HL-60/S4 (cell line): Measurements from ENCODE around the gene ZNF385B.

Experiments
- in situ Hi-C: fragments of 300-500 bp; cut with MboI; formaldehyde crosslinking; loops from 2 replicates; pipeline ENCODE4 v1.14.3; 2022; ENCODE audit warnings: low sequenced_read_pairs

ZNF385B gene

DNA sequence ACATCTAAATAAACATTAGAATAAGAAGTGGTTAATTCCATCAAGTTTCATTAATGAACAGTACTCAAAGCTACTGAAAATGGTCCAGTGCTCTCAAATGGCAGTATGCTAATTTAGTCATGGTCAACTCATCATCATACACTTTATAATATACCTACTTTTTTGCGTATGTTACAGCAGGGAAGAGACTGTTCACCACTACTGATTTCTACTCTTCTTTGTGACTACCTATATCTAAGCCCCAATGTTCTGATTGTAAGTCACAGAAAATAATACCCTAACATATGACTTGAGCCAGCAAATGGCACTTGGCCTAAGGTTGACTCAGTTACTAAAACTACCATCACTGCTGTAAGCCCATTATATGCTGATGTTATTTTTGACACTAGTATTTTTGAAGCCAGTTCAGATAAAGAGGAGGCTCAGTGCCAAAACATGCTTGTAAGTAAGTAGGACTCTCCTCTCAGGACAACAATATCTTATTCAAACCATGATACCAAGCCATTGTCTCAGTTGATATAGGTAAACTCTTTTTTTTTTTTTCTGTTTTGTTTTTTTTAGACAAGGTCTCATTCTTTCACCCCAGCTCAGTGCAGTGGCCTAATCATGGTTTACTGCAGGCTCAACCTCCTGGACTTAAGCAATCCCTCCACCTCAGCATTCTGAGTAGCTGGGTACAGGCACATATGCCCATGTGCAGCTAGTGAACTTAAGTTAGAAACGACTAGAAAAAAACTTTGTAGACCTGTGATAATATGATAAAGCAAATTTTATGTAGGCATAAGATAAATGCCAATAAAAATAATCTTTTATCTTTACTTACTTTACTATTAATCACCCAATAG is 266.9 kb downstream of the ZNF385B start:
- in situ Hi-C loops = no loop called here

DNA sequence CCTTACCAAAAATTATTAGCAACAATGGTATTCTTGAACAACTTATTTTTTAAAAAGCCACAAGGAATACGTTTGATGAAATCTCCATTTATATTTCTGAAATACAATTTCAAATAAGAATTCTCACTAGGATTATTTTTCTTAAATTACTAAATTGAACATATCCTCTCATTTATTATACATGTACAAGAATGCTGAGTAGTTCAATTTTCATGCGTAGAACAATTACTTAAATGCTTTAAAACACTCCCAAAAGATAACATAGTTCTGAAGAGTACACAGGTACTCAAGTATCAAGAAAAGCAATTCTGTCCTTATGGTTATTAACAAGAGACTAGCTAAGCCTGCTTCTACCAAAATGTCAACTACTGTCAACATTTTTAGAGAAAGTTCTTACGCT is 268.1 kb downstream of the ZNF385B start:
- in situ Hi-C loops = no loop called here

DNA sequence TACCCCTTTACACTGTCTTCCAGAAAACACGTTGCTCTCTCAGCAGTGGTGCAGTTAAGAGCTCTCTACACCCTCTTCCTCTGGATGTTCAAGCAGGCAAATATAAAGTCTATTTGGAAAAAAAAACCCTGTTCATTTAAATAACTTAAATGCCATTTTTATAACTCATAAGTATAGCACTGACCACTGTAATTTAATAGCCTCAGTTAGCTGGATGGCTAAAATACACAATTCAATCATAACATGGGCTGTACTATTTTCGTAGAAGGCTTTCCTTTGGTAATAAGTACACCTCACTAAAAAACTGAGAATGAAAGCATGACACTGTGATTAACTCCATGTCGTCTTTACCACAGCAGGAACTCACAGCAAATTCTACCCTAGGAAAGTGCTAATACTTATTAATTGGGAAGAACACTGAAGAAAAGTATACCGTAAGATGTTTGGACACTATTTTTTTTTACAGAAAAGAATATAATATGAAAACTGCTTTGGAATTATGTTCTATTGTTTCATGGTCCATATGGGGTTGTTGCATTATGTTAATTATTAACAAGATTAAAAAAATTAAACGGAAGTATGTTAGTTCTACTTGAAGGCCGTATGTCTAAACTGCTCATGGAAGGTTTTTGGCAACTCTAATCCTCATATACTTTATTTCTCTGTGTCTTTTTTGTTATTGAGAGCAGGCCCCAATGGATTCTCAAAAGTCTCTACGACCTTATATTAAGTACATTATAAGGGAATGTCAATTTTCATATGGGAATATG is 269.1 kb downstream of the ZNF385B start:
- in situ Hi-C loops = no loop called here

DNA sequence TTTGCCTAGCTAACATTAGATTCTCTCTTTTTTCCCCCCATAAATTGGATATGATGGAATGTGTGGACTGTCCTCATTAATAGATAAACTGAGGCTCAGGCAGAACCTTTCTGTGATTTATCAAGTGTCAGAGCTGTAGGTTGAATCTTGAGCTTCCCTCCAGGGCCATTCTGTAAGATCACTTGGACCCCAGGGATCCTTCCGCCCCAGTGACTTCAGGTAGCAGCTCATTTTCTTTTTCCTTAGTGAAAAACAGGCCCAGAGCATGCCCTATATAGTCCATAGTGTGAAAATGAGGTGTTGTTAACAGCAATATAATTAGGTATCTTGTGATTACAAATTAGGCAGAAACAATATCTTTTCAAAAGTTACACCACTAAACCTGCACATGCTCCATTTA is 269.7 kb downstream of the ZNF385B start:
- in situ Hi-C loops = no loop called here

DNA sequence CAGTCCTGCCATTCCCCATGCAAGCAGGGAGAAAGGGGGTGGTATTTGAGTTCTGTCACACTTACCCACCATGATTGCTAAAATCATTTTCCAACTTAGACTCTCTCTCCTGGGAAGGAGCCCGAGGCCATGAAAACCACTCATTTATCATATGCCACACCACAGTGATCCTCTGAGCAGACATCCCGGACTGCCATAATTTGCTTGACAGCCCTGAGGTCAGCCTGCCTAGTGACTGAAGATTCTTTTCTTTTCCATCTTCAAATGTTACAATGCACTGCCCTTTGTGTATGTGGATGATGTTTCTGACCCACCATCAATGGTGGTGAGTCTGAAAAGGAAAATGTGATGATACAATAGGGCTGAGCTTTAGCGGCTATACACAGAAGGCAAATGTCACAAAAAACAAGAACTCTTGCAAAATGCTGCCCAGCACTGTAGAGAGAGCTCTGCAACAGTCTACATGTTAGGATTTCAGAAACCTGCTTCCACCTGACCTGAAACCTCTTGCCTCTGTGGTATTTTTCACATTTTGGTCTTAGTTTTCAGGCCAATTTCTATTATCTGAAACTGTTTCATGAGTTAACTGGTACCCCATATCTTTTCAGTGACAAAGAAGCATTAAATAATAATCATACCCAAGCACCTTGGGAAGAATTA is 272.8 kb downstream of the ZNF385B start:
- in situ Hi-C loops = no loop called here

DNA sequence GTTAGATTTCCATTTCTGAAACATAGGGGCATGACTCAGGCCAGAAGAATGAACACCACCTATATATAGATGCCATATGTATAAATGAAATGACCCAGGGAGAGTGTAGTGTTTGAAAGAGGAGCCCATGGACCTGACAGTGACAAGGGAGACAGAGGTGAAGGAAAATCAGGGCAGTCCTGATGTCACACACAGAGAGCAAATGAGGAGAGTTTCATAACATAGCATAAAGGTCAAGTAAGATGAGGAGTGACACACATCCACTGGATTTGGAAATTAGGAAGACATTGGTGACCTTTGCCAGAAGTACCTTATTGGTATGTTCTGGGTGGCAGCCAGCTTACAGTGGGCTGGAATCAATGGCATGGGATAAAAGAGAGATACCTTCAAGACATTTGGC is 276.7 kb downstream of the ZNF385B start:
- in situ Hi-C loops = no loop called here

DNA sequence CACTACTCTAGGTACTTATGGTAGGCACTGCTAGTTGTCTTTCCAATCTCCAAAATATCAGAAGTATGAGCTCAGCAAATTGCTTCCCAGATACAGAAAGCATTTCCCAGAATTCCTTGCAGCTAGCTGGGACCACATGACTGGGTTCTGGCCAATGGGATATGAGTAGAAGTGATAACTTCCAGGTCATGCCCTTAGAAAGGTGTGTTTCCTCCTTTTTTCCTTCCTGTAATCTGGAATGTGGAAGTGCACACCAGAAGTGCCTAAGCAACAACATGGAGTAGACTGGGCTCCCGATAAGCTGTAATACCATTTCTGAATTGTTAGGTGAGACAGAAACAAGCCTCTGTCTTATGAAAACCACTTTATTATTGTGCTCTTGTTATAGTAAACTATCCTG is 279.8 kb downstream of the ZNF385B start:
- in situ Hi-C loops = no loop called here

DNA sequence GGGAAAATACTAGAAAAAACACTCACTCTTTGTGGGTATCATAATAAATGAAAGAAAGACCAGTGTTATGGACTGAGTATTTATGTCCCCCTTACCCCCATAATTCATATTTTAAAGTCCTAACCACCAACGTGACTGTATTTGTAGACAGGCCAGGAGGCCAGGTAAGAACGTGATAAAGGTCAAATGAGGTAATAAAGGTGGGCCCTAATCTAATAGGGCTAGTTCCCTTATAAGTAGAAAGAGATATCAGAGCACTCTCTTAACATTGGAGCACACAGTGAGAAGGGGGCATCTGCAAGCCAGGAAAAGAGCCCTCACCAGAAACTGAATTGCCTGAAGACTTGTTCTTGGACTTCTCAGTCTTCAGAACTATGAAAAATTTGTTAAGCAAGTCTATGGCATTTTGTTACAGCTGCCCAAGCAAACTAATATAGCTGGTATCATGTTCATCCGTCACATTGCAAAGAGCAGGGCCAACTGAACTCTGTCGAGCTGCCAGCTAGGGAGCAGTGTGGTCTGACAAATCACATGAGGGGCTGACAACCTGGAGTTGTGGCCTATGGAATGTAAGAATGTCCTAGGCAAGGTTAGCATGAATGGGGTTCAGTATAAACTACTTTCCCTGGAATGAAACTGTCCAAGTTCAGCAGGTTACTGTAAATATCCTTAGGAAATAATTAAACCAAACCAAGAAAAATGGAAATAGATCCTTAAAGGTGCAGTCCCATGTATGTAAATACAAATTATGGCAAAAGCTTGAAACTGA is 280.9 kb downstream of the ZNF385B start:
- in situ Hi-C loops = no loop called here

DNA sequence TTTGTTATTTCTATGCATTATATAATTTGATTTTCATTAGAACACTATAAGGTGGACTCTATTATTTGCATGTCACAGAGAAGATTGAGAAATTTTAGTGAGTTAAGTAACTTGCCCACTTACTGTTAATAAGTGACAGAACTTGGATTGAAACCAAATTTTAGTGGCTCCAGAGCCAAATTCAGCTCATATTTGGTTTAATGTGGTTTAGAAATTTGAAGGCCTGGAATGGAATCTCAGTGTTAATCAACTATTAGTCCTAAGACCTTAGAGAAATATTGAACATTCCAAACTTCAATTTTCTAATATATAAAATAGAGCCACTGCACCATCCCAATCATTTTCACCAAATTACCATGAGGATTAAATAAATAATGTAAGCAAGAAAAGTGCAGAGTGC is 281.6 kb downstream of the ZNF385B start:
- in situ Hi-C loops = no loop called here

DNA sequence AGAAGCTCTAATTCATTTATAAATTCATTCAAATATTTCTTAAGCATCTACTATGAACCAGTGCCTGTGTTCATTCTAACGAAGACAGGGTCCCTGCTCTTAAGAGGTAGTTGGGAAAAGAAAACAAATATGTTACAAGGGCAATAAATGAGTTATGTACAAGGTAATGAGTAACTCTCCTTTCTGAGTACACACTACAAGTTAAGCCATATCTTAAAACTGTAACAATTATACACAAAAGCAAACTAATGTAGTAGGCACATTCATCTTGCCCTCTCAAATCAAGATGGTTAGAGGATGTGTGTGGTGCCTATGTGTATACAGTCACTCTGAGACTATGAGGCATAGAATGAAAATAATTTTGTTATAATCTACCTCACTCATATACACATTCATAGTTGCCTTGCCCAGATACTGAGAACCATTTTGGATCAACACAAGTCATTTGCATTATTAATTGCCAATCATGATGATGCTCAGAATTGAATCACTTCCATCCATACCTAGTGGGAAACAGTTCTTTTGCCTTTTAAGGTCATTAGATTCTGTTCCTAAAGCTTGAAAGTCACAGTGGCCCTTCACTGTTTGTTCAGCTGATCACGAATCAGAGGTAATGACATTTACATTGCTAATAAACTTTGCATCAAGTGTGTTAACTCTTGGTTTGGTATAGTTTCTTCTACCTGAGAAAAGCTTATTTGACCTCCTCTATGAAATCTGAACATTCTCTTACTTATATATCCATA is 283.1 kb downstream of the ZNF385B start:
- in situ Hi-C loops = no loop called here

DNA sequence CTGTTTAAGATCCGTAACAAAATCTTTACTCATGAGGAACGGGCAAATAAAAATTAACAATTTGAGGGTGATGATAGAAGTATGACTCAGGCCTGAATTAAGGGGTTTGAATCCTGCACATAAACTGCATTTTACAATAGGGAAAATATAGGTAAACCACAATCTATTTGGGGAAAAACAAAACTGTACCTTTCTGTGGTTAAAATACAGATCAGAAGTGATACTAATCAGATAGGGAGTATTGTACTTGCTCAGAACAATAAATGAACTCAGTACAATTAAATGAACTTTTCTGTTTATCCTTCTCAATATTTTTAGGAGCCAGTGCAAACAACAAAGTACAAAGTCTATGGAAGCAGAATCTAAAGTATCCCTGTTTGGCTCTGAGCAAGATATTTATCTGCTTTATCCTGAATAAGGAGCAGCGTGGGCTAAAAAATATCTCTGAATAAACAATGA is 287.3 kb downstream of the ZNF385B start:
- in situ Hi-C loops = no loop called here

DNA sequence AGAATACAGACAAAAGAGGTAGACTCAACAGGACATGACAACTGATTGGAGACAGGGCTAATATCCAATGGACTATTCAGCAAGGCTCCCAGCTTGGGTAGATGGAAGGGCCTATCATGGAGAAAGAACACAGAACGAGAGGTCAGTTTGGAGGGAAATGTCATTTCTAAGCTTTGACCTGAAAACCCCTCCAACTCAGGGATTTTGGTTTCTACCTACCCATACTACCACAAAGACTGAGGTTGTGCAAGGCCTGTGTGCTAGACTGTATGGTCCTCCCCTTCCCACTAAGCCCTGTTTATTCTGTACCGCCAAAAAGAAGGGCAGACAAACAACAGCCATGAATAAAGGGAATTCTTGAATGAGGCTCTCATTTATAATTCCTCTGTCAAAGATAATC is 288.9 kb downstream of the ZNF385B start:
- in situ Hi-C loops = no loop called here

DNA sequence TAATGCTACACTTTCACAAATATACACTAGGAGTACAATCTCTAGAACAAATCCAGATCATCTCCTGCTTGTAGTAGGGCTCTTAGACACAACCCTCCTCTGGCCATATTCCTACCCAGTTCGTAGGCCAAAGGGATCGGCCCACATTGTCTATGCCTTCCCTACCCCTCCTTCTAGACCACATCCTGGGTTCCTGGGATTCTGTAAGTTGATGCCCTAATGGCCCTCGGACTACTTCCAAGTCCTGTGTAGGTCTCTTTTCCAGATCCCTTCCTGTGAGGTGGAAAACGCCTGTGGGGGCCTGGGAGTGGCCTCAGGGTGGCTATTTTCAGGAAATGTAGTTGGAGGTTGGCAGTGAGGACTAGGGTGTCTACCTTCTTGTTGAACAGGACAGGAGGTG is 289.7 kb downstream of the ZNF385B start:
- in situ Hi-C loops = no loop called here

DNA sequence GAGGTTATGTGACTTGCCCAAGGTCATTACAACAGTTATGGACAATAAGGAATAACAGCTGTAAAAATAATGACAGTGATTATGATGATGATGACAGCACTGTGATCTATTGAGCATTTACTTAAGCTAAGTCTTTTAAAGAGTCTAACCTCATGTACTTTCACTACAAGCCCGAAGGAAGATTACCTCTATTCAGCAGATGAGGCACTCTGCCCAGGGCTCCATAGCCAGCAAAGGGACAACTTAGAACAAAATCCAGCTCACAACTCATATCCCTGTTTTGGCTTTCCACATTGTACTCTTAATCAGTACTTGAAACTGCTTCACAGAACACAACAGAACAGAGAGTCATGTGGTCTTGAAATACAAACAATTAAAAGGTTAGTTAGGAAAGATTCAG is 290.2 kb downstream of the ZNF385B start:
- in situ Hi-C loops = no loop called here

DNA sequence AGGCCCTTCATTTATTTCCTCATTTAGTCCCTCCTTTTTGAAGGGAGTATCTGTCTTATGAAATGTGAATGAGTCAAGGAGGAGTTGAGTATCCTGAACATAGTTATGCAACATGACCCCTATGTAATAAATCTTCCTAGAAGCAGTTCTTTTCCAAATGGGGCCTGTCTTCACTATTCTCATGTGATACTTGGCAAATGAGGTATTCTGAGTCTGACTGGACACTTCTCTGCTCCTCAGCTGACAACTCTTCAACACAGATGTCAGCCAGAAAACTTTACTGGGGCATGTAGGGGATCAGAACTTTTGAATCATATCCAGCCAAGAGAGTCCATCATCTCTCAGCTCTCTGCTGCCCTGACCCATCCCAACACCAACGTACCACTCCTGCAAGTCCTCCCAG is 291.6 kb downstream of the ZNF385B start:
- in situ Hi-C loops = no loop called here

DNA sequence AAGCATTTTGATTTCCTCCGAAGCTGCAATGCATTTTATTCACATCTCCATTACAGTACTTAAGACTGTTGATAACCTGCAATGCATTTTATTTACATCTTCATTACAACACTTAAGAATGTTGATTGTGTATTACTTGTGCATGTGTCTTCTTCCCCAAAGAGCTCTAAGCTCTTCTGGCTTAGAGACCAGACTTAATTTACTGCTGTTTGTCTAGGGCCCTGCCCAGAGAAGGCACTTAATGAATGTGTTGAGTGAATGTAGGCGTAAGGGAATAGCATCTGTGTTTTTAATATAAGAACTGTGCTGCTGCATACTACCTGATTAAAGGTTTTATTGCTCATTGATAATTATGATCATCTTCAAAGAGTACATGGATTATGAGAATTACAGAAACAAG is 295.6 kb downstream of the ZNF385B start:
- in situ Hi-C loops = no loop called here

DNA sequence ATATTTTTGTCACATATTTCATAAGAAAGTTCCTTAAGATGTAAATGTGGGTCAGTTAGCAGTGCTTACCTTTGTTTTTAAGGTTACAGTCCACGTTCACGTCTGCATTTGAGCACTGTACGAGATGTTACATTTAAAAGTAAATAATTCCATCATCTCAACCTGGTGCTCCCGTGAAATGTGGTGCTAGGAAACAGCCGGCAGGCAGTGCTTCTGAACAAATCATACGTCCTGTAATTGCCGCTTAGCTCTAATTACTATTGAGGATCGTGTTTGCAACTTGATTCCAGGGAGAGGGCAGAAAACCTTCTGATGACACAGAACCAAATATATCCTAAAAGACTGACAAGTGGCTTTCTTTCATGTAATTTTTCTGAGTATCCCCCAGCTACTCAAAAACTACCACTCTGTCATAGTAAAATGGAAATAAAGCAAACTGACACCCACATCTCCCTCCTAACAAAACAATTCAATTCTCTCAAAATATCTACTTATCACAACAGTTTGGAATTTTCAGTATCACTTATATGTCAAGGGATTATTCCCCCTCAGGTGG is 299.0 kb downstream of the ZNF385B start:
- in situ Hi-C loops = no loop called here

DNA sequence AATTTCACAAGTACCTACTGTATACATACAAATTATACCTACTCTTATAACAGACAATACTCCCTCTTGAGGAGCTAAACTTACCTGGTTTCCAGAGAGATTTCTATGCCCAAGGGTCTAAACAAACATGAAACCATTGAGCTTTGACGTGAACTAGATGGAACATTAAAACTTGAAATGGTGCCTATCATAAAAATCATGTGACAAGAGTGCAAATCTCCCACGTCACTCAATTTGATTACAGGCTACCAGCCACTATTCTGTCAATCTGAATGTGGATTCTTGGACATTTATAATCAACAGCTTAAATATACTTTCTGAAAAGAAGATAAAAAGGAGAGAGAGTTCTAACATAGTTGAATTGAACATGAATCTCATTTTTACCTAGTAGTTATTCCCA is 299.7 kb downstream of the ZNF385B start:
- in situ Hi-C loops = no loop called here

DNA sequence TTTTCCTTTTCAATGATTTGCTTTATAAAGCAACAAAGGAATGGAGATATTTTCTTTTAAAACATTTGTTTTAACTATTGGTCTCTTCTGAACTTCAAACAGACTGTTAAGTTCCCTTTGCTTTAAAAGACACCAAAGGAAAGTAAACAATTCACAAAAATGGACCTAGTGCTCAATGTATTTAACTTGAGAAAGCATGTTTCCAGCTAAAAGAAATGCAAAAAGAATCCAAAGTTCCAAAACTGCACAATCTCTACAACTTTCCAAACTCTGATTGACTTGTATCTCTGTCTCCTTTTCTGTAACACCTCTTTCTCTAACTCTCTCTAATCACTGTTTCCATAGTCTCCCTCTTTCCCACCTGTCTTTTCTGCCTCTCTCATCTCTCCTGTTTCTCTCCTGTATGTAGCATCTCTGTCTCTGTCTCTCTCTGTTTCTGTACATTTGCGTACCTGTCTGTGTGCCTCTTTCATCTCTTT is 301.1 kb downstream of the ZNF385B start:
- in situ Hi-C loops = no loop called here
